ENCODE results near the gene CCDC171. TPM values are rescaled to one million over a fixed set of nuclear protein-coding genes. Genes with fewer than 3 reads are reported as not detected.

The CCDC171 gene
- total RNA-seq, 5 donors from 2014 or later (not counting 1 experiment from before 2014, with no cell fraction given), result 0.79 to 1.7 (median 1.4) TPM

- Histone ChIP-seq H3K4me3 (ENCODE audit: control insufficient read depth in 1 of 2, extremely low read depth in 1 of 2, low read length in 1 of 2) (no peak overlapping the region), H3K27ac (ENCODE audit: low read length) (no peak overlapping the region), H3K27me3 (replicated peaks in 1 of 2; ENCODE audit: control insufficient read depth in 2 of 2, extremely low read depth in 1 of 2, insufficient read depth in 2 of 2, low read length in 1 of 2) (no peaks in the 10 kb centered on the region), H3K4me1 (ENCODE audit: control insufficient read depth in 1 of 2, extremely low read depth in 1 of 2, insufficient read depth in 2 of 2, low read length in 2 of 2) (no peaks in the 10 kb centered on the region), H3K9me3 (no peaks in the 10 kb centered on the region), H3K36me3 (ENCODE audit: control insufficient read depth in 2 of 2, extremely low read depth in 1 of 2, insufficient read depth in 1 of 2, low read length in 1 of 2) (no peaks in the 10 kb centered on the region)
- CTCF ChIA-PET, result no interaction called here
- ATAC-seq (replicated peaks in 1 of 4), result no peak
- Mint-ChIP-seq H3K9me3 (no peaks in the 10 kb centered on the region), H3K4me3 (no peak overlapping the region), H3K4me1 (no peaks in the 10 kb centered on the region), H3K36me3 (no peaks in the 10 kb centered on the region), H3K27ac (no peak overlapping the region), H3K27me3 (no peaks in the 10 kb centered on the region)
- 100% methylated on average over 2 of the region's 5 CpGs for WGBS (ENCODE audit: insufficient coverage)
- no peak for DNase-seq
- POLR2A ChIA-PET, result no interaction called here
Measured at GRCh38 chr9:15735083-15735857, 182.4 kb downstream of the CCDC171 start.

DNA sequence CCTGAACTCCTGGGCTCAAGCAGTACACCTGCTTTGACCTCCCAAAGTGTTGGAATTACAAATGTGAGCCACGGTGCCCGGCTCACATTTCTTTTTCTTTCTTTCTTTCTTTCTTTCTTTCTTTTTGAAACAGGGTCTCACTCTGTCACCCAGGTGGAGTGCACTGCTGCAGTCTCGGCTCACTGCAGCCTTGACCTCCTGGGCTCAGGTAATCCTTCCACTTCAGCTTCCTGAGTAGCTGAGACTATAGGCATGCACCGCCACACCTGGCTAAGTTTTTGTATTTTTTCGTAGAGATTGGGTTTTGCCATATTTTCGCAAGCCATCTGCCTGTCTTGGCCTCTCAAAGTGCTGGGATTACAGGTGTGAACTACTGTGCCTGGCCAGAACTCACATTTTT is 183.7 kb downstream of the CCDC171 start:
- Mint-ChIP-seq H3K9me3 (peaks cover 0 to 2% (median 0%) of the 10 kb centered on the region in 3 donors), H3K27me3 (no peaks in the 10 kb centered on the region), H3K4me1 (no peaks in the 10 kb centered on the region), H3K4me3 (no peak overlapping the region), H3K27ac (no peak overlapping the region), H3K36me3 (no peaks in the 10 kb centered on the region)
- H3K9me3 ChIP-seq, result no peaks in the 10 kb centered on the region
- H3K27ac ChIP-seq (ENCODE audit: low read length), result no peak overlapping the region
- POLR2A ChIA-PET, result no interaction called here
- DNase-seq (no peak), ATAC-seq (replicated peaks in 1 of 4) (no peak)
- CTCF ChIA-PET, result no interaction called here
- WGBS (ENCODE audit: insufficient coverage), result 94% methylated on average over 6 of the region's 6 CpGs
- no peak overlapping the region for H3K4me3 ChIP-seq (ENCODE audit: control insufficient read depth in 1 of 2, extremely low read depth in 1 of 2, low read length in 1 of 2)
- no peaks in the 10 kb centered on the region for H3K36me3 ChIP-seq (ENCODE audit: control insufficient read depth in 2 of 2, extremely low read depth in 1 of 2, insufficient read depth in 1 of 2, low read length in 1 of 2)
- no peaks in the 10 kb centered on the region for H3K27me3 ChIP-seq (replicated peaks in 1 of 2; ENCODE audit: control insufficient read depth in 2 of 2, extremely low read depth in 1 of 2, insufficient read depth in 2 of 2, low read length in 1 of 2)
- H3K4me1 ChIP-seq (ENCODE audit: control insufficient read depth in 1 of 2, extremely low read depth in 1 of 2, insufficient read depth in 2 of 2, low read length in 2 of 2), result no peaks in the 10 kb centered on the region

- ATAC-seq (replicated peaks in 1 of 4), result no peak
- DNase-seq, result no peak
- Mint-ChIP-seq H3K36me3 (no peaks in the 10 kb centered on the region), H3K4me3 (no peak overlapping the region), H3K27ac (no peak overlapping the region), H3K9me3 (peaks cover 0 to 2% (median 0%) of the 10 kb centered on the region in 3 donors), H3K27me3 (no peaks in the 10 kb centered on the region), H3K4me1 (no peaks in the 10 kb centered on the region)
- no peaks in the 10 kb centered on the region for H3K9me3 ChIP-seq
- no peaks in the 10 kb centered on the region for H3K4me1 ChIP-seq (ENCODE audit: control insufficient read depth in 1 of 2, extremely low read depth in 1 of 2, insufficient read depth in 2 of 2, low read length in 2 of 2)
- CTCF ChIA-PET, result no interaction called here
- H3K36me3 ChIP-seq (ENCODE audit: control insufficient read depth in 2 of 2, extremely low read depth in 1 of 2, insufficient read depth in 1 of 2, low read length in 1 of 2), result no peaks in the 10 kb centered on the region
- H3K27ac ChIP-seq (ENCODE audit: low read length), result no peak overlapping the region
- no peak overlapping the region for H3K4me3 ChIP-seq (ENCODE audit: control insufficient read depth in 1 of 2, extremely low read depth in 1 of 2, low read length in 1 of 2)
- POLR2A ChIA-PET, result no interaction called here
- H3K27me3 ChIP-seq (replicated peaks in 1 of 2; ENCODE audit: control insufficient read depth in 2 of 2, extremely low read depth in 1 of 2, insufficient read depth in 2 of 2, low read length in 1 of 2), result no peaks in the 10 kb centered on the region
- no CpG with 5 or more reads among the region's 1 CpG for WGBS (ENCODE audit: insufficient coverage)
Measured at GRCh38 chr9:15738011-15738410, 185.2 kb downstream of the CCDC171 start.

GRCh38 chr9:15741015-15741414 is 188.2 kb downstream of the CCDC171 start:
- H3K27me3 ChIP-seq (replicated peaks in 1 of 2; ENCODE audit: control insufficient read depth in 2 of 2, extremely low read depth in 1 of 2, insufficient read depth in 2 of 2, low read length in 1 of 2), result no peaks in the 10 kb centered on the region
- WGBS (ENCODE audit: insufficient coverage), result no CpG with 5 or more reads among the region's 2 CpGs
- no peak overlapping the region for H3K27ac ChIP-seq (ENCODE audit: low read length)
- Mint-ChIP-seq H3K27ac (no peak overlapping the region), H3K27me3 (no peaks in the 10 kb centered on the region), H3K4me3 (no peak overlapping the region), H3K36me3 (peaks cover 3% of the 10 kb centered on the region), H3K4me1 (no peaks in the 10 kb centered on the region), H3K9me3 (peaks cover 0 to 2% (median 0%) of the 10 kb centered on the region in 3 donors)
- no peak for DNase-seq
- POLR2A ChIA-PET, result no interaction called here
- CTCF ChIA-PET, result no interaction called here
- H3K4me3 ChIP-seq (ENCODE audit: control insufficient read depth in 1 of 2, extremely low read depth in 1 of 2, low read length in 1 of 2), result no peak overlapping the region
- H3K36me3 ChIP-seq (ENCODE audit: control insufficient read depth in 2 of 2, extremely low read depth in 1 of 2, insufficient read depth in 1 of 2, low read length in 1 of 2), result no peaks in the 10 kb centered on the region
- H3K4me1 ChIP-seq (ENCODE audit: control insufficient read depth in 1 of 2, extremely low read depth in 1 of 2, insufficient read depth in 2 of 2, low read length in 2 of 2), result no peaks in the 10 kb centered on the region
- H3K9me3 ChIP-seq, result no peaks in the 10 kb centered on the region
- ATAC-seq (replicated peaks in 1 of 4), result no peak

DNA sequence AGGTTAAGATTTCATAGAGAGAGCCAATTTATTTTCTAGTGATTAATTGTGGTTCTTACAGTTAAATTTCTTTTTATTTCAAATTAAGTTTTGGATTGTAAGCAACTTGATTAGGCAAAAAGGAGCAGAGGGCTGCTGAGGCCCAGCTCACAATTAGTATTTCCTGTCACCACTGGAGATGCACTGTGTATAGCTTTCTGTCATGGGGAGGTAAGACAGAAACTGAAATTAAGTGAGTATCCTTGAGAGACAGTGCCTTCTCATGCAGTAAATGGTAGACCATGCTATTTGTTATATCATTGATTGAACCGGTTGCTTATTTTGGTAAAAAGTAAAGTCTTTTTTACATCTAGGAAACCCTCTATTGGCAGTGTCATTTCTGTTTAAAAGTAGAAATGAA is 190.7 kb downstream of the CCDC171 start:
- CTCF ChIA-PET, result no interaction called here
- Histone ChIP-seq H3K4me3 (ENCODE audit: control insufficient read depth in 1 of 2, extremely low read depth in 1 of 2, low read length in 1 of 2) (no peak overlapping the region), H3K27me3 (replicated peaks in 1 of 2; ENCODE audit: control insufficient read depth in 2 of 2, extremely low read depth in 1 of 2, insufficient read depth in 2 of 2, low read length in 1 of 2) (no peaks in the 10 kb centered on the region), H3K27ac (ENCODE audit: low read length) (no peak overlapping the region), H3K9me3 (no peaks in the 10 kb centered on the region), H3K36me3 (ENCODE audit: control insufficient read depth in 2 of 2, extremely low read depth in 1 of 2, insufficient read depth in 1 of 2, low read length in 1 of 2) (no peaks in the 10 kb centered on the region), H3K4me1 (ENCODE audit: control insufficient read depth in 1 of 2, extremely low read depth in 1 of 2, insufficient read depth in 2 of 2, low read length in 2 of 2) (no peaks in the 10 kb centered on the region)
- Mint-ChIP-seq H3K36me3 (peaks cover 13% of the 10 kb centered on the region), H3K27ac (no peak overlapping the region), H3K4me1 (no peaks in the 10 kb centered on the region), H3K27me3 (peaks cover 0 to 5% of the 10 kb centered on the region in 2 donors), H3K4me3 (no peak overlapping the region), H3K9me3 (peaks cover 0 to 6% (median 2%) of the 10 kb centered on the region in 3 donors)
- no peak for DNase-seq
- no peak for ATAC-seq (replicated peaks in 1 of 4)
- POLR2A ChIA-PET, result no interaction called here
- no CpG with 5 or more reads among the region's 1 CpG for WGBS (ENCODE audit: insufficient coverage)

- Mint-ChIP-seq H3K4me1 (no peaks in the 10 kb centered on the region), H3K4me3 (no peak overlapping the region), H3K36me3 (peaks cover 13% of the 10 kb centered on the region), H3K27ac (no peak overlapping the region), H3K27me3 (peaks cover 0 to 5% of the 10 kb centered on the region in 2 donors), H3K9me3 (peaks cover 0 to 6% (median 2%) of the 10 kb centered on the region in 3 donors)
- whole genome bisulfite sequencing (ENCODE audit: insufficient coverage), result 100% methylated on average over 1 of the region's 3 CpGs
- no peak overlapping the region for H3K27ac ChIP-seq (ENCODE audit: low read length)
- ChIA-PET POLR2A (no interaction called here), CTCF (no interaction called here)
- no peaks in the 10 kb centered on the region for H3K9me3 ChIP-seq
- no peaks in the 10 kb centered on the region for H3K4me1 ChIP-seq (ENCODE audit: control insufficient read depth in 1 of 2, extremely low read depth in 1 of 2, insufficient read depth in 2 of 2, low read length in 2 of 2)
- no peaks in the 10 kb centered on the region for H3K36me3 ChIP-seq (ENCODE audit: control insufficient read depth in 2 of 2, extremely low read depth in 1 of 2, insufficient read depth in 1 of 2, low read length in 1 of 2)
- H3K27me3 ChIP-seq (replicated peaks in 1 of 2; ENCODE audit: control insufficient read depth in 2 of 2, extremely low read depth in 1 of 2, insufficient read depth in 2 of 2, low read length in 1 of 2), result no peaks in the 10 kb centered on the region
- DNase-seq (no peak), ATAC-seq (replicated peaks in 1 of 4) (no peak)
- no peak overlapping the region for H3K4me3 ChIP-seq (ENCODE audit: control insufficient read depth in 1 of 2, extremely low read depth in 1 of 2, low read length in 1 of 2)
Measured at GRCh38 chr9:15744196-15744595, 191.4 kb downstream of the CCDC171 start.
